ENCODE results near the gene DPEP2.
"Not testable (repeated sequence)": the region's sequence is repeated elsewhere in the genome, so short reads cannot be mapped to it uniquely, and the experiment has no call there.

DPEP2 gene

GRCh38 chr16:68005211-68005610, 5.9 kb upstream of the DPEP2 start:
- no peak for DNase-seq (ENCODE audit: low read depth in 3 of 3)

GRCh38 chr16:68003031-68003430, 3.7 kb upstream of the DPEP2 start:
- no peak for DNase-seq (ENCODE audit: low read depth in 3 of 3)

GRCh38 chr16:68000450-68000849, 1.2 kb upstream of the DPEP2 start:
- DNase-seq (ENCODE audit: low read depth in 3 of 3) = no peak

DNA sequence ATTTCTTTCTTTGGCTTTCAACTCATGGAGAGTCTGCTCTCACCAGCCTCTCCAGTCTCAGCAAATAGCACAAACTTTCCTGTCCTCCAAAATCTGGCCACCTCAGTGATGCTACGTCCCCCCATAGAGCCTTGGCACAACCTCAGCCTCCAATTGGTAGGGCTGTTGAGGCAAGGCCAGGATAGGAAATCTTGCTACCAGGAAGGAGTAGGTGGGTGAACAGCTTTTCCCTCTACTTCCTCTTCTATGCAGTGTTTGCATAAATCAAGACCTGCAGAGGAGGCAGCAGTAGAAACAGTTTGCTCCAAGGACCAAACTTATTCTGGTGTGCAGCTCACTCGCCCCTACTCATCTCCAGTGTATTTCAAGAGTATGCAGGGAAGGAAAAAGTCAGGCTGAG, 701 bp upstream of the DPEP2 start:
- DNase-seq (ENCODE audit: low read depth in 3 of 3) = no peak

DNA sequence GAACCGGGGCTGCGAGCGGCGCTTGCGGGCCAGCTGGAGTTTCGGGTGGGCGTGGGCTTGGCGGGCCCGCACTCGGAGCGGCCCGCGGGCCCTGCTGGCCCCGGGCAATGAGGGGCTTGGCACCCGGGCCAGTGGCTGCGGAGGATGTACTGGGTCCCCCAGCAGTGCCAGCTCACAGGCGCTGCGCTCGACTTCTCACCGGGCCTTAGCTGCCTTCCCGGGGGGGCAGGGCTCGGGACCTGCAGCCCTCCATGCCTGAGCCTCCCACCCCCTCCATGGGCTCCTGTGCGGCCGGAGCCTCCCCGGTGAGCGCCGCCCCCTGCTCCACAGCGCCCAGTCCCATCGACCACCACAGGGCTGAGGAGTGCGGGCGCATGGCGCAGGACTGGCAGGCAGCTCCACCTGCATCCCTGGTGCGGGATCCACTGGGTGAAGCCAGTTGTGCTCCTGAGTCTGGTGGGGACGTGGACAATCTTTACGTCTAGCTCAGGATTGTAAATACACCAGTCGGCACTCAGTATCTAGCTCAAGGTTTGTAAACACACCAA, 979 bp downstream of the DPEP2 start:
- DNase-seq (ENCODE audit: low read depth in 3 of 3) = not testable (repeated sequence)

GRCh38 chr16:67996666-67997065, 2.6 kb downstream of the DPEP2 start:
- DNase-seq (ENCODE audit: low read depth in 3 of 3) = no peak

GRCh38 chr16:67995423-67995822, 3.9 kb downstream of the DPEP2 start:
- peak in 1 of 3 experiments; percentile 32 for DNase-seq (ENCODE audit: low read depth in 3 of 3)

GRCh38 chr16:67994040-67994408, 5.3 kb downstream of the DPEP2 start:
- DNase-seq (ENCODE audit: low read depth in 3 of 3) = not testable (repeated sequence)

DNA sequence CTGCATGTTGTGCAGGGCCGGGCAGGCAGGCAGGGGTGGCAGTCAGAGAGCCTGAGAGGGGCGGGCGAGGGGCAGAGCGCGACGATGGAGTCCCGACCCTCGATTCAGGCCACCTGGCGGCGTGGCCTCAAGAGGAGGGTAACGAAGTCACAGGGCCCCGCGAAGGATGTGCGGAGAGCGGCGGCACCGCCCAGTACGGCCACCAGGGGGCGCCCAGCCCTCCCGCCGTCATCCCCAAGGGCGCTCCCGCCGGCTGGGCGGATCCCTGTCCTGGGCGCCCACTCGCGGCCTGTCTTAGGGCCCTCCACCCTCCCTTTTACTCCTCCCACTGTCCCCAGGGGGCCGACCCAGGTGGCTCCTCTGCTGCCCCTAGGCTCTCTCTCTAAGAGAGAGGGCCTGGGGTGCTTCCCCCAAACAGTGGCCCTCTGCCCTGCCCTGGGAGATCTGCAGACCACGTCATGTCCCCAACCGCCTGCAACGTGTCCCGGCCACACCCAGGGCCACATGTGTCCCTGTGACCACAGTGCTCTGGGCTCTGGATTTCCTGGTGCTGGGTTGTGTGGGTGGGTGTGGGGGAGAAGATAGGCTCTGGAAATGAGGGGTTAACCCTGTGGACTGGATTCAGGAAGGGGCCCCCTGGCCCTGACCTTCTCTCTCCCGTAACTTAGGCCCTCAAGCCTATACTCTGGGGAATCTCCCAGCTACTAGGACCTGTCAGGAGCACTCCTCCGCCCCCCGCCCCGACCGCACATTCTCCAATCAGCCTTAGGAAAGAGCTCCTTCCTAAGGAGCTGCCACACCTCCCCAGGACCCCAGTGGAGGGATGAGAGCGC, 5.9 kb downstream of the DPEP2 start:
- peak; percentile 60 to 83 (median 62) for DNase-seq (ENCODE audit: low read depth in 3 of 3)

DNA sequence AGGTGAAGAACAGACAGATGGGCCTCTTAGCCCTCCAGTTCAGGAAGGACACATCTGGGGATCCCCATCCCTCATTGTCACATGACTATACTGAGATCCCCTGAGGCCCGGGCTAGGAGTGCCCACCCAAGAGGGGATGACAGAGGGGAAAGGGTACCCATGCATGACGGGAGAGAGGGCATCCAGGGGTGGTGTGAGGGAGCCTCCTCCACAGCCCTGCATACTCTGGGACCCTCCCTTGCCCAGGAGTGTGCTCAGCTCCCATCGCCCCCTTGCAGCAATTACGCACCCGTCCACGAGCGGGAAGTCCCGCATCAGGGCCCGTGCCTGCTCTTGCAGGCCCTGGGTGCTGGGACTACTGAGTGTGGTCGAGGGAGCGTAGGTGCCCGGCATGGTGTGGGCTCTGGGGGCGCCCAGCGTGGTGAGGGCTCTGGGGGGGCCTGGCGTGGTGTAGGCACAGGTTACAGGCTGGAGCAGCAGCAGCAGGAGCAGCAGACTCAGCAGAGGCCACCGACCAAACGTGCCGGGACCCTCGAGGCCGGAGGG, 6.5 kb downstream of the DPEP2 start:
- no peak for DNase-seq (ENCODE audit: low read depth in 3 of 3)

GRCh38 chr16:67990018-67990386, 9.3 kb downstream of the DPEP2 start:
- no peak for DNase-seq (ENCODE audit: low read depth in 3 of 3)

GRCh38 chr16:67989322-67990017, 9.8 kb downstream of the DPEP2 start:
- no peak for DNase-seq (ENCODE audit: low read depth in 3 of 3)

DNA sequence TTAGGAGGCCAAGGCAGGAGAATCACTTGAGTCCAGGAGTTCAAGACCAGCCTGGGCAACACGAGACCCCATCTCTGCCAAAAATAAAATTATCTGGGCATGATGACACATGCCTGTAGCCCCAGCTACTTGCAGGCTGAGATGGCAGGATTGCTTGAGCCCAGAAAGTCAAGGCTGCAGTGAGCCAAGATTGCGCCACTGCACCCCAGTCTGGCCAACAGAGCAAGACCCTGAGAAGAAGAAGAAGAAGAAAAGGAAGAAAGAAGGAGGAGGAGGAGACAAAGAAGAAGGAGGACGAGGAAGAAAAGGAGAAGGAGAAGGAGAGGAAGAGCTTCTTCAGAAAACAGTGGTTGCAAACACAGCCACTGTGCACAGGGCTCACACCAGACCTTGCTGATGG, 10.6 kb downstream of the DPEP2 start:
- DNase-seq (ENCODE audit: low read depth in 3 of 3) = no peak

DNA sequence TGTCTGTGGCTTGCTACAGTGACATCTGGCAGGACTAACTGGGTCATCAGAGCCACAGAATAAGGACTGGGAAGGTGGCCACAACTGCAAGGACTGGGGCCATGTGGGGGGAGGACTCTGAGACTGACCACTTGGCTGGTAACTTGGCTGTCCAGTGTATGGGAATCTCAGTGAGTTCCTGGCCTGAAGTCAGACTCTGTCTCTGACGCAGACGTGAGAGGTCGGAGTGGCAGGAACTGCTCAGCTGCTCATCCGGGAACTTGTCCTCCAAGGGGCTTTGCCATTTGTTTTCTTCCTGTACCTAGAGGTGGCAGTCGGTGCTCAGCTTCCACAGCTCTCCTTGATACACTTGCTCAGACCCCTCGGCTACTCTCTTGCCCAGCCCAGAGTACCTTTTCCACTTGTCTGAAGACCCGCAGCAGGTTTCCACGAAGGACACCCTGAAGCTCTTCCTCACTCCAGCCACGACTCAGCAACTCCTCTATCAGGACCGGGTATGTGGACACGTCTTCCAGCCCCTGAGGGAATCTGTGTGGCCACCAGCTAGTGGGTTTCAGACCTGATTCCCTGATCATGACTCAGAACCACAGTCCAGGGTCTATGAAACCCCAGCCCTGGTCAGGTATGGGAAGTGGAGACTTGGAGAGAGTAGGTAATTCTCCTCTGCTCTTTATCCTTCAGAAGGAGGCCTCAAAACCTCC, 11.7 kb downstream of the DPEP2 start:
- no peak for DNase-seq (ENCODE audit: low read depth in 3 of 3)

- DNase-seq (ENCODE audit: low read depth in 3 of 3) = no peak
These were observed 12.3 kb downstream of the DPEP2 start for GRCh38 chr16:67986949-67987348.

DNA sequence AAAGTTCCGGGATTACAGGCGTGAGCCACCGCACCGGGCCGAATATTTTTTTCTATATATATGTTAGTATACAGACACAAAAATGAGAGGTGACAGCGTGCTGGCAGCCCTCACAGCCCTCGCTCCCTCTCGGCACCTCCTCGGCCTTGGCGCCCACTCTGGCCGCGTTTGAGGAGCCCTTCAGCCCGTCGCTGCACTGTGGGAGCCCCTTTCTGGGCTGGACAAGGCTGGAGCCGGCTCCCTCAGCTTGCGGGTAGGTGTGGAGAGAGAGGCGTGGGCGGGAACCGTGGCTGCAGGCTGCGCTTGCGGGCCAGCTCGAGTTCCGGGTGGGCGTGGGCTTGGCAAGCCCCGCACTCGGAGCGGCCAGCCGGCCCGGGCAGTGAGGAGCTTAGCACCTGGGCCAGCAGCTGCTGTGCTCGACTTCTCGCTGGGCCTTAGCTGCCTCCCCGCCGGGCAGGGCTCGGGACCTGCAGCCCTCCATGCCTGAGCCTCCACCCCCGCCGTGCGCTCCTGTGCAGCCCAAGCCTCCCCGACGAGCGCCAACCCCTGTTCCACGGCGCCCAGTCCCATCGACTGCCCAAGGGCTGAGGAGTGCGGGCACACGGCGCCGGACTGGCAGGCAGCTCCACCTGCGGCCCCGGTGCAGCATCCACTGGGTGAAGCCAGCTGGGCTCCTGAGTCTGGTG, 17.1 kb downstream of the DPEP2 start:
- DNase-seq (ENCODE audit: low read depth in 3 of 3) = no peak

DNA sequence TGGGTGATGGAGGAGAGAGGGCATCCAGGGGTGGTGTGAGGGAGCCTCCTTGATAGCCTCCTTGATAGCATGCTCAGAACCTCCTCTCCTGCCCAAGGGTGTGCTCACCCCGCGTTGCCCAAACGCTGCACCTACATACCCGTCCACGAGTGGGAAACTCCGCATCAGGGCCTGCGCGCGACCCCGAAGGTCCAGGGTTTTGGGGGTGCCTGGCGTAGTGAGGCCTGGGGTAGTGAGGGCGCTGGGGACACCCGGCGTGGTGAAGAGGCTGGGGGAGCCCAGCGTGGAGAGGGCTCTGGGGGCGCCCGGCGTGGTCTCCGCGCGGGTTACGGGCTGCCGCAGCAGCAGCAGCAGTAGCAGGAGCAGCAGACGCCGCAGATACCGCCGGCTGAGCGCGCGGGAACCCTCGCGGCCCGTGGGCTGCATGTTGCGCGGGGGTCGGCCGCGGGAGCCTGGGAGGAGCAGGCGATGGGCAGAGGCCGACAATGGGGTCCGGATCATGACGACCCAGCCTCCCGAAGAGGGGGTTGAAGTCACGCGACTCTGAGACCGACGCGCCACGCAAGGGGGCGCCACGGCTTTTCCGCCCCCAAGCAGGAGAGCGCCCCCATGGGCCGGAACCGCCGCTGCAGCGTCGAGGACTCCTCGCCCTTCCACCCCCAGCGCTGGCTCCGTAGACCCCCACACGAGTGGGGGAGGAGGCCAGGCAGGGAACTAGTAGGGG, 19.2 kb downstream of the DPEP2 start, which contains the start of gene DPEP3:
Gene DPEP3, minus strand, starts transcription at position 545 of the 724 bp plus-strand sequence. Its CDS starts 119 bp downstream, at position 426.
- DNase-seq (ENCODE audit: low read depth in 3 of 3) = no peak

DNA sequence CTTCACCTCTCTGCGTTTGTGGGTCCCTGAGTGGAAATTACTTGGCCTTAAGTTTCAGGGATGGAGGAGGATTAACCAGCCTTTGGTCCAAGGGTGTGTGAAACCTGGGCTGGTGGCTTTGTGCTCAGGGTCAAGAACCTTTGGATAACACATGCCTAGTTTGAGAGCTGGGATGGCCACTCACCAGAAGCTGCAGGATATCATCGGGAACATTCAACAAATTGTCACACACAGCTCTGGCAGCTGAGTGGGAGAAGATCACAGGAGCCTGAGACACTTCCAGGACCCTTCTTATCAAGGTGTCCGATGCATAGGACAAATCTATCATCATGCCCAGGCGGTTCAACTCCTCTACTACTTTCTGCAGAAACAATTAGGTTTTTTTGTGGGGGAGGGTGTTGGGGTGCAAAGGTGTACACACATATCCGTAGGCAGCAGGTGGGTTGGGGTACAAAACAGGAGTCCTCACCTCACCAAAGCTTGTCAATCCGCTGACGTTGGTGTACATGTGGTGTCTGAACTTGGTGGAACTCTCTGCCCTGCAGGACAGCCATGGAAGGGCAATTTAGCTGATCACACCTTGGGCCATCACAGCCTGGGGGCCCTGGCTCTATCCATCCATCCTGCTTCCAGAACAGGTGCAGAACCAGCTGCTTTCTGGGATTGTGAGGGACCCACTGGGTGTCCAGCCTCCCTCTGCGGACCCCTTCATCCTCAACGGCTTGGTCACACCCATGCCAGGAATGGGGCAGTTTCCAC, 21.6 kb downstream of the DPEP2 start:
- no peak for DNase-seq (ENCODE audit: low read depth in 3 of 3)

DNA sequence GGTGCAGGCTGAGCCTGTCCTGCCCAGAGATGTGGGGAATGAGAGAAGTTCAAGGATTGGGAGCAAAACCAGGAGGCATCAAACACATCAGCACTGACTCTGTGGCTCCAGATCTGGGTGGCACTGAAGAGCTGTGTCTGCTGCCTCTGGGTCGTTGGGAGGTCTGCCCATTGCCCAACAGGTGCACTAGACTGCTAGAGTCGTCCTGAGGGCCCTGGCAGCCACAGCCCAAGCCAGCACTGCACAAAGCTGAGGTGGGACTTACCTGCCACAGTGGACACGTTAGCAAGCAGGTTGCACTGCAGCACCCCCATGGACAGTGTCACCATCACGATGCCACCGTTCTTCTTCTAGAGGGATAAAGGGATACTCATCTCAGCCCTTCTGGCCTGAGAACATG, 22.3 kb downstream of the DPEP2 start:
- DNase-seq (ENCODE audit: low read depth in 3 of 3) = no peak

DNA sequence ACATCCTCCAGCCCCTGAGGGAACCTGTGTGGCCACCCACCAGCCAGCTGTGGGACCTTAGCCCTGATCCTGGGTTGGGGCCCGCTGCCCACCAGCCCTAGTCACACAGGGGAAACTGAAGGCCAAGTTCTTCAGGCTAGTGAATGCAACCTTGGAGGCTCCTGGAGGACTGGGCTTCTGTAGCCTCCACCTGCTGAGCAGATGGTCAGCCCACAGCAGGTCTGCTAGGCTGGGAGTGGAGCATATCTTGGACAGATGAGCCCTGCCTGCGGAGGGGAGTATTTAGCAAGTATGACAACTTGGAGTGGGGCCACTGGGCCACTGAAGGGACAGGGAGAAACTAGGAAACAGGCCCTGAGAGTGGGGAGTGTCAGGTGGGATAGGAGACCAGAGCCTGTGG, 23.1 kb downstream of the DPEP2 start:
- no peak for DNase-seq (ENCODE audit: low read depth in 3 of 3)

Measured in stimulated activated CD4-positive, alpha-beta T cell treated with anti-CD3 and anti-CD28 coated beads, TNF-alpha, amount 100 ng/mL, for 24 hours (primary cell).